ENCODE measurements around the gene NSG1.

DNA sequence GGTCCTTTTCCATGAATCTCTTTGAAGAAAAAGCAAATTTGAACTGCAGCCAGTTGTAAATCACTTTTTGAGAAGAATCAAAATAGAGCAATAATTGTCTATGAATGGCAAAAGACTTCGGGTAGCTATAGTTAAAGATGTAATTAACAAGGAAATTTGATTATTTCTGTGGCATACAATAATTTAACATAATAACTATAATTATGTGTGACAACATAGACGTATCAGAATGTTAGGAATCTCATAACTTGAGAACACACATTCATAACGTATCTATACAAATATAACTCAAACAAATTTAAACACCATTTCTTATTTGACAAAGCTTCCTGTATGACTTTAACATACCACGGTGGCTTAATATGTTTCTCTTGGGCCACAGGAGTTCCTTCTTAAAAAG lies 36.0 kb upstream of the NSG1 start:
- no peak for TF ChIP-seq POLR2A (IDR thresholded peaks at IDR 0.05)
- TF ChIP-seq, protein P1, sequence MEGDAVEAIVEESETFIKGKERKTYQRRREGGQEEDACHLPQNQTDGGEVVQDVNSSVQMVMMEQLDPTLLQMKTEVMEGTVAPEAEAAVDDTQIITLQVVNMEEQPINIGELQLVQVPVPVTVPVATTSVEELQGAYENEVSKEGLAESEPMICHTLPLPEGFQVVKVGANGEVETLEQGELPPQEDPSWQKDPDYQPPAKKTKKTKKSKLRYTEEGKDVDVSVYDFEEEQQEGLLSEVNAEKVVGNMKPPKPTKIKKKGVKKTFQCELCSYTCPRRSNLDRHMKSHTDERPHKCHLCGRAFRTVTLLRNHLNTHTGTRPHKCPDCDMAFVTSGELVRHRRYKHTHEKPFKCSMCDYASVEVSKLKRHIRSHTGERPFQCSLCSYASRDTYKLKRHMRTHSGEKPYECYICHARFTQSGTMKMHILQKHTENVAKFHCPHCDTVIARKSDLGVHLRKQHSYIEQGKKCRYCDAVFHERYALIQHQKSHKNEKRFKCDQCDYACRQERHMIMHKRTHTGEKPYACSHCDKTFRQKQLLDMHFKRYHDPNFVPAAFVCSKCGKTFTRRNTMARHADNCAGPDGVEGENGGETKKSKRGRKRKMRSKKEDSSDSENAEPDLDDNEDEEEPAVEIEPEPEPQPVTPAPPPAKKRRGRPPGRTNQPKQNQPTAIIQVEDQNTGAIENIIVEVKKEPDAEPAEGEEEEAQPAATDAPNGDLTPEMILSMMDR (IDR thresholded peaks at IDR 0.05) = no peak
- no peak for TF ChIP-seq EP300 (IDR thresholded peaks at IDR 0.05)
